Fibroblast of the conjunctiva (primary cell): ENCODE results near the gene MIA2.
A peak's percentile ranks its signal among the peaks of the same experiment; 100 is the strongest.
"Not testable (repeated sequence)": the region's sequence is repeated elsewhere in the genome, so short reads cannot be mapped to it uniquely, and the experiment has no call there.

ENCODE experiments used
- DNase-seq: peaks from one replicate; pipeline ENCODE4 v3.0.0-alpha.2; 2010; ENCODE audit warnings: low read depth

The MIA2 gene

DNA sequence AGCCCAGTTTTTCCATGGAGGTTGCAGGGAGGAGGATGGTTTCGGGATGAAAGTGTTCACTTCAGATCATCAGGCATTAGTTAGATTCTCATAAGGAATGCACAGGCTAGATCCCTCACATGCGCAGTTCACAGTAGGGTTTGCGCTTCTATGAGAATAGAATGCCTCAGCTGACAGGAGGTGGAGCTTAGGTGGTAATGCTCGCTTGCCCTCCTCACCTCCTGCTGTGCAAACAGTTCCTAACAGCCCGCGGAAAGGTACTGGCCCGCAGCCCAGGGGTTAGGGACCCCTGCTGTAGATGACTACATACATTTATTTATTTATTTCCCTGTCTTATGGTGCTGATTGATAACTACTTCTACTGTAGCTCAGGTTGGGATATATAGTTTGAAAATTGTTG lies 105.3 kb downstream of the MIA2 start:
- DNase-seq, result no peak

DNA sequence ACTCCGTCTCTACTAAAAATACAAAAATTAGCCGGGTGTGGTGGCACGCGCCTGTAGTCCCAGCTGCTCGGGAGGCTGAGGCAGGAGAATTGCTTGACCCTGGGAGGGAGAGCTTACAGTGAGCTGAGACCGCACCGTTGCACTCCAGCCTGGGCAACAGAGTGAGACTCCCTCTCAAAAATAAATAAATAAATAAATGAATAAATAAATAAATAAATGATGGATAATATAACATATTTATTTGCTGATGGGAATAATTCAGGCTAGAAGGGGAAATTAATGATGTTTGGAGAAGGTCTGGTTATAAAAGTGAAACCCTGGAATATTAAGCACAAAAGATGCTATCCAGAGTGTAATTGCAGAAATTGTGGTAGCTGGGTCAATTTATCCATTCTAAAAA lies 107.4 kb downstream of the MIA2 start:
- DNase-seq, result not testable (repeated sequence)

DNA sequence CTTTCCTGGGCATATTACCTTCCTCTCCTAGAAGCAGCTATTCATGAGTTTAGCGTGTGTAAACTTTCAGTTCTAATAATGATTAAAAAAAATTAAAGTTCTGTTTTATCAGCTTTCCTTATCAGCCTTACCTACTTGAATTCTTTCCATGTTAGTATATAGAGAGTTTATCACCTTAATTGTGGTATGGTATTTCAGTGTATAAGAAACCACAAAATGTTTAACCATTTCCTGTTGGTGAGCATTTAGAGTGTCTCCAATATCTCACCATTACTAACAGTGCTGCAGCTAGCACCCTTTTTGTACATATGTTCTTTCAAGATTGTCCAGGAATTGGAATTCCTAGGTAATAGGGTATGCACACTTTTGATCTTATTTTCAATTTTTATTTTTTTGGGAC lies 109.1 kb downstream of the MIA2 start:
- no peak for DNase-seq

DNA sequence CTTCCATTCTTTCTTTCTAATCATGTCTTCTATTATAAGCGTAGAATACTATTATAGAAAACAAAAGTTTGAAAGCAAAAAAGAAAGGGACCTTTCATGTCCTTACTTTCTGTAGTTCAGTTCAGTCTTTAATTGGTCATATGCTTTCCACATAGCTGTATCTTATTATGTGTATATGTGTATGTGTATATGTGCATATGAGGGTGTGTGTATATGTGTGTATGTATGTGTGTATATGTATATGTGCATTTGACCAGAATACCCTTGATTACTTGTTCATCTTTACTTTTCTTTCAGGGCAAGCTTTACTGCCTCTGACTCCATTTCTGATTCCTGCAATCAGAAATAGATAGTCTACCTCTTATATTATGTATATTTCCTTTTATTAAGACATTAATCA lies 109.9 kb downstream of the MIA2 start:
- no peak for DNase-seq

DNA sequence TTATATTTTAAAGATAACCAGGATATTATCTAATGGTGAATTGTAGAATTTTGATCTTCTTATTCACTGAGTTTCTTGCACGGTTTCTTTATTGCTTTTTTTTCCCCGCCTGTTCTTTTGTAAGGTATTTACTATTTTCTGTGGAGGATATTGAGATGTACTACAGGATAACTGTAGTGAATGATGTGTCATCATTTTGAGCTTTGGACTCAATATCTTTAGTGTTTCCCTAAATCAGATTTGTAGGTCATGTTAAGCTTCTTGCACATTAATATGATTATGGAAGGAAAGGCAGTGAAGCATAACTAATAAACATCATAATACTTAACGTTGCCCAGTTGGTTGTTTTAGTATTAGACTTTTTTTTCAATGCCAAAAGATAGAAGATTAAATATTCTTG lies 117.2 kb downstream of the MIA2 start:
- no peak for DNase-seq

DNA sequence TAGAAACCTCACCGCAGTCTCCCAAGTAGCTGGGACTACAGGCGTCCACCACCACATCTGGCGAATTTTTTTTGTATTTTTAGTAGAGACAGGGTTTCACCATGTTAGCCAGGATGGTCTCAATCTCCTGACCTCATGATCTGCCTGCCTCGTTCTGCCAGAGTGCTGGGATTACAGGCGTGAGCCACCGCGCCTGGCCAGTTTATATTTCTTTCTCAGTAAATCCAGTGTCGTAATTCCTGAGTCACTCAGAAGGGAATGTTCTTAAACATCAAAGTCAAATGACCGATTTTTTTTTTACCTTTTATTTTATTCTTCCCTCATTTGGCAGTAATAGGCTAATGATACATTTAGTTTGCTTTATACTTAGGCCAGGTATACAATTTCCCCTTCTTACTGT lies 118.0 kb downstream of the MIA2 start:
- DNase-seq, result no peak

DNA sequence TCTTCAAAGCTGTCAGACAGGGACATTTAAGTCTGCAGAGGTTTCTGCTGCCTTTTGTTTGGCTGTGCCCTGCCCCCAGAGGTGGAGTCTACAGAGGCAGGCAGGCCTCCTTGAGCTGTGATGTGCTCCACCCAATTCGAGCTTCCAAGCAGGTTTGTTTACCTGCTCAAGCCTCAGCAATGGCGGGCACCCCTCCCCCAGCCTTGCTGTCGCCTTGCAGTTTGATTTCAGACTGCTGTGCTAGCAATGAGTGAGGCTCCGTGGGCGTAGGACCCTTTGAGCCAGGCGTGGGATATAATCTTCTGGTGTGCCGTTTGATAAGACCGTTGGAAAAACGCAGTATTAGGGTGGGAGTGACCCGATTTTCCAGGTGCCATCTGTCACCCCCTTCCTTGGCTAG lies 125.4 kb downstream of the MIA2 start:
- not testable (repeated sequence) for DNase-seq

DNA sequence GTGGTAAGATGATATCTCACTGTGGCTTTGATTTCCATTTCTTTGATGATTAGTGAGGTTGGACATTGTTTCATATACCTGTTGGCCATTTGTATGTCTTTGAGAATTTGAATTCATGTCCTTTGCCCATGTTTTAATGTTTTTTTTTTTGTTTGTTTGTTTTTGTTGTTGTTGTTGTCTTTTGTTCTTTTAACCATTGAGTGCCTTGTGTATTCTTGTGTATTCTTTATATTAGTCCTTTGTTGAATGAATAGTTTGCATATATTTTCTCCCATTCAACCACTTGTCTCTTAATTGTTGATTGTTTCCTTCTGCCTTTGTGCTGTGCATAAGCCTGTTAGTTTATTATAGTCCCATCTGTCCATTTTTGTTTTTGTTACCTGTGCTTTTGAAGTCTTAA lies 126.6 kb downstream of the MIA2 start:
- no peak for DNase-seq

DNA sequence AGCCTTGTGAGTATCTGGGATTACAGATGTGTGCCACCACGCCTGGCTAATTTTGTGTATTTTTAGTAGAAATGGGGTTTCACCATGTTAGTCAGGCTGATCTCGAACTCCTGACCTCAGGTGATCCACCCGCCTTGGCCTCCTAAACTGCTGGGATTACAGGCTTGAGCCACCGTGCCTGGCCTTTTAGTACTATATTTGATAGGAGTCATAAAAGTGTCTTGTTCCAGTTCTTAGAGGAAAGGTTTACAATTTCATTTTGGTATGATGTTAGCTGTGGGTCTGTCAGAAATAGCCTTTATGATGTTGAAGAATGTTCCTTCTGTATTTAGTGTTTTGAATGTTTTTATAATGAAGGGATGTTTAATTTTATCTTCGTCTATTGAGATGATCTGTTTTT lies 127.8 kb downstream of the MIA2 start:
- not testable (repeated sequence) for DNase-seq

DNA sequence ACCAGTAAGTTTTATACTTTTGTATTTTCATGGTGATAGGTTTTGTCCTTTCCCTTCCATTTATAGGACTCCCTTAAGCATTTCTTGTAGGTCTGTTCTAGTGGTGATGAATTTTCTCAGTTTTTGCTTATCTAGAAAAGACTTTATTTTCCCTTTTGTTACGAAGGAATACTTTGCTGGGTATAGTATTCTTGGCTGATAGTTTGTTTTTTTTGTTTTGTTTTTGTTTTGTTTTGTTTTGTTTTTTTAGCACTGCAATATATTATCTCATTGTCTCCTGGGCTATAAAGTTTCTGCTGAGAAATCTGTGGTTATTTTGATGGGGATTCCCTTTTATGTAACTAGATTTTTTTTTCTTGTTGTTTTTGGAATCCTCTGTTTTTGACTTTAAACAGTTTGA lies 130.8 kb downstream of the MIA2 start:
- no peak for DNase-seq

DNA sequence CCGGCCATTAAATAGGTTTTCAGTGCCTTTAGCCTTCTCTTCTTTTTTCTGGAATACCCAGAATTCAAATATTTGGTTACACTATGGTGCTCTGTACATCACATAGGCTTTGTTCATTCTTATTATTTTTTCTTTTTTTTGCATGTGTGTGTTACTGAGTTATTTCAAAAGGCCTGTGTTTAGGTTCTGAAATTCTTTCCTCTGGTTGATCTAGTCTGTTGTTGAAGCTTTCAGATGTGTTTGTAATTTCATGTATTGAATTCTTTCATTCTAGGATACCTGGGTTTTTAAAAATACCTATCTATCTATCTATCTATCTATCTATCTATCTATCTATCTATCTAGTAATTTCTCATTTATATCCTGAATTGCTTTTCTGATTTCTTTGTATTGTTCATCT lies 131.6 kb downstream of the MIA2 start:
- DNase-seq, result no peak

DNA sequence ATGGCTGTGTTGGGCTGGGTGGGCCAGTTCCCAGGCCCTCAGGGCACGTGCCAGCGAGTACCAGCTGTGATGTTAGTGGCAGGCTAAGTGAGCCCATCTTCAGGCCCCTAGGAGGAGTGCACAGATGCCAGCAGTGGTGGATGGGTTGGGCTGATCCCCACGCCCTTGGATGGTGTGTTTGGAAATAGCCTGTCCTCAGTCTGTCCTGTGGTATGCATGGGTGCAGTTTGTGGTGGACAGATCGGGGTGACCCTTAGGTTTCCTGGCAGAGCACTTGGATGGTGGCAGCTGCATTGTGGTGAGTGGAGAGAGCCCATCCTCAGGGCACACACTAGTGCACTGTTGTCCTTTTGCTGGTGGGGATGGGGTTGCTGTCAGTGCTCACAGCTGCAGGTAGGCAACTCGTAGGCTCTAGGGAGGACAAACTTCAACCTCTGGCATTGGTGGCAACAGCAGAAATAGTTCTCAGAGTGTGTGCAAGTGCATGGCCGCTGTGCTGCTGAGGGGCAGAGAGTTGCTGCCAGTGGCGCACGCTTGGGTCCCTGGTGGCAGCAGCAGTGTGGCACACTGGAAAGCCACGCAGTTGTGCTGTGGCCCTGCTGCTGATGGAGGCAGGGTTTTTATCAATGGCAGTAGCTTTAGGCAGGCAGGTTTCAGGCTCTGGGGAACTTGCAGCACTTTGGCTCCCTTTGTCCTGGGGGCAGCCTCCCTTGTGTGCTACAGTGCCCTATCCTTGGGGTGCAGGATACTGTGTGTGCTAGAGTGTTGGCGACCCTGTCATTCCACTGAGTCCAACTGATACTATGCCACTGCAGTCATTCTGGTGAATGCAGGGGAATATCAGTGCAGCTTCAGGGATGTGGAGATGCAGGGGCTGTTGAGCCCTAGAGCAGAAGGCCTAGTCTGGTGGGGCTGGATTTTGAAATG lies 133.0 kb downstream of the MIA2 start:
- DNase-seq, result no peak

DNA sequence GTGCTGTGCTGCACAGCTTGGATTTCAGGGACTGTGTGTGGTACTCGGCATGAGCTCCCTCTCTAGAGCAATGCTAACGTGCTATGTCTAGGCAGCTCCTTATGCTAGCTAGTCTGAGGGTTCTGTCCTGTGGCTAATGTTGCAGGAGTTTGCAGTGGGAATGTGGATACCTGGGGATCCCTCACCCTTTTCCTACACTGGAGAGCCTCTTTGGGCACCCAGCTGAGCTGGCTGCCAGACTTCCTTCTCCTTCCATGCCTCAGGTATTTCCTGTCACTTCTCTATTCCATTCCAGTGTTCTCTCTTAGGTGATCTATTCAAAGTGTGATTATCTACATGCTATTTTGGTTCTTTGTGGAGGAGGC lies 133.7 kb downstream of the MIA2 start:
- DNase-seq, result no peak

DNA sequence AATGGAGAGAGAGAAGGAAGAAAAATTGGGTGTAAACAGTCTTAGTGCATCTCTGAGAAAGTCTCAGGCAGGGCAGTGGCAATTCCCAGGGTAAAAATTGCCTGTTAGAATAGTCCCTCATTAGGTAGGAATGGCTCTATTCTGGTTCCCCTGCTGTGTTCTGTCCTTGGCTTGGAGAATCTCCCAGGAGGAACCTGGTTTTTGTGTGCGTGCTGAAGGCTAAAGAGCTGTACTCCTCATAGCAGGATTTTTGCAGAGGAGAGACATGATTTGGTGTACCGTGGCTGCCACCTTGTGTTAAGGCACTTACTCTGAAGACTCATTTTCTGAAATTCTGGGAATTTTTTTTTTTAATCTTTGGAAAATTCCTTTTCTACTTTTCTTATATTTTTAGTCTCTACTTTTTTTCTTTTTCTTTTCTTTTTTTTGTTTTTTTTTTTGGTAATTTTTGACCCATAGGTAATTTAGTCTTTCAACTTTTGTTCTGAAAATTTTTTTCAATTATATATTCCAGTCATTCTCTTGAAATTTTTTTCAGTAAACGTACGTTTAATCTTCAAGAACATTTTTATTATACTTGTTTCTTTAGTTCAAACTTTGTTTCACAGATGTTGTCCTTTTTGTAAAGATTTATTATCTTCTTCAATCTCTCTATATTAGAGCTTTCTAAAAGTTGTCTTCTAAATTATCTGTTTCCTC lies 134.7 kb downstream of the MIA2 start:
- DNase-seq, result peak; percentile 71

DNA sequence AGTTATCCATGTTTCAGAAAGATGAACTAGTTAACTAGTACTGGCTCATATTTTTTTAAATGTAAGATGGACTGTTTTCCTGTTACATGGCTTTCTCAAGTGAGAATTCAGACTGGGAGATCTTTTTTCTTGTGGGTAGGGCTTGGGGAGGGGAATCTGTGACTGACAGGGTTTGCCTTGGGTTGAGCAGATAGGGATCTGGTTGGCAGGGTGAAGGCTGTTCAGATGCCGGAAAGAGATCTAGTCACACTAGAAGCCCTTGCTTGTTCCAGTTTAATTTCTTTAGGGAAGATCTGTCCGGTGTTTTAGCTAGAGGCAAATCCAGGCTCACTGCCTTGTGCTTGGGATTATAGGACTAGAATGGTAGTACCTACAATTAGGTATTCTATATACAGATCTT lies 135.3 kb downstream of the MIA2 start:
- no peak for DNase-seq

DNA sequence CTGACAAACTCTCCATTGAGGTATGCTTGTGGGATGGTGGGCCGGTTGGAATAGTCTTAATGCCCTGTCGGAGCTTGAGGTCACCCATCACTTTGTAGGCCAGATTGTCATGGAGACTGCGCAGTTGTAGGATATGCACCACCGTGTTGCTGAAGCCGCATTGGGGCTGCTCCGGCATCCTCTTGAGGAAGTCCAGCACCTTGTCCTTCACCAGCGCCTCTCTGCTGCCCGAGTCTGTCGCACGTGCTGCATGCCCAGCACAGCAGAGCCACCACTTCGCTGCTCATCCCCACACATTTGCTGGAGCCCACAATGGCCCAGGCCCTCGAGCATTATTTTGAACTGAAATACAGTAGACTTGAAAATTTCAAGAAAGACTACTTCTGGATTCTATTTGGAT lies 136.7 kb downstream of the MIA2 start:
- no peak for DNase-seq

DNA sequence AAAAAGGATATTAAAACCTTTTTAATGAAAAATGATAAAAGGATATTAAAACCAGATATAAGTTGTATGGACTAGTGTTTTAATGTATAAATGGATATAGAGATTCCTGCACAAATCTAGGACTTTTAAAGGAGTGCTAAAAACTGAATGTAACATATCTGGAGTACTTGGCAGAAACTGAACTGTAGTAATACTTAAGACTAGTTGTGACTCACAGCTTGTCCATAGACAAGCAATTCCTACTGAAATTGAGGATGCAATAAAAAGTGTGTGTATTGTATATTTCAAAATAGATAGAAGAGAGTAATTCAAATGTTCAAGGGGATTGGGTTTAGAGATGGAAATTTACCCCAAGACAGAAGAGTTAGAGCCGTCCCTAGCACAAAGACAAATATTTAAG lies 138.9 kb downstream of the MIA2 start:
- DNase-seq, result peak; percentile 21

DNA sequence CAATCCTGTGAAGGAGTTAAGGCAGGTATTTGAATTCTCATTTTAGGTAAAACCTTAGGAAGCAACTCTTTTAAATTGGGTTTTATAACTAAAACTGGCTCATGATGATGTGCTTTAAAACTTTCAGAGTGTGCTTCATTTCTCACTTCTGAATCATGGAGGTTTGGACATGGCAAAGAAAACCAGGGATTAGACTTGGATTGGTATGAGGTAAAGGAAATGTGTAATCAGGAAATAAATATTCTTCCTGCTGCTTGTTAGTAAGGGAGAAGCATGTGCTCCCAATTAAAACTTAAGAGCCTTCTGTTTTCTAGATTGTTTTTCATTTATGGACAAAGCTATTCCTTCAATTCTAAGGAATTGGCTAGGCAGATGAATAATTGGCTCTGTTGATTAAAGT lies 141.1 kb downstream of the MIA2 start:
- no peak for DNase-seq

DNA sequence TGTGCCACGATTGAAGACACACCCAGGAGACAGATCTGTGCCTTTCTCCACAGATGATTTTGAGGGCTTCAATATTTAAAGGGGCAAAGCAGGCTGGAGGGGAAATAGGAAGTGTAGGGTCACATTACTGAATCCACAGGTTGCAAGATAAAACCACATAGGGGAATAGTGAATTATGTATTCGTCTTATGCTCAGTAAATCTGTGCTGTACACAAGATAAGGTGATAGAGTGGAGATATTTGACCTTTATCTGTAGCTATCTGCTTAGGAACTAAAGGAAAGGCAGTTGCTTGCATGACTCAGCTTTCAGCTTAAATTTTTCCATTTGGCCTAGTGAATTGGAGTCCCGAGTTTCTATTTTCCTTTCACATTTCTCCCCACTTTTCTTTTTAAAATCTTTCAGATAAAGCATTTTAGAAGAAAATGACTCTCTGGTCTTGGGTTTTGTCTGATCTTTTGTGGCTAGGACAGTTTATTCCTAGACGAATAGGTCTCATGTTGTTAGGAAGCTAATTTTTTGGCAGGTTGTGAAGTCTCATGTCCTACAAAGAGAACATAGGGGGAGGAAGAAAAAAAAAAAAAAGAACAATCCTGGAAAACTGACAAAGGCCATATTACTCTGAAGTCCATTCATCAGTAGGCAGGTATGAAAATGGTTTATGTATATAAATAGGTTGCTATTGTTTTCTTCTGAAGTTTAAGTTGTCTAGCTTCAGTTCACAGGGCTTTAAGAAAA lies 143.1 kb downstream of the MIA2 start:
- no peak for DNase-seq

DNA sequence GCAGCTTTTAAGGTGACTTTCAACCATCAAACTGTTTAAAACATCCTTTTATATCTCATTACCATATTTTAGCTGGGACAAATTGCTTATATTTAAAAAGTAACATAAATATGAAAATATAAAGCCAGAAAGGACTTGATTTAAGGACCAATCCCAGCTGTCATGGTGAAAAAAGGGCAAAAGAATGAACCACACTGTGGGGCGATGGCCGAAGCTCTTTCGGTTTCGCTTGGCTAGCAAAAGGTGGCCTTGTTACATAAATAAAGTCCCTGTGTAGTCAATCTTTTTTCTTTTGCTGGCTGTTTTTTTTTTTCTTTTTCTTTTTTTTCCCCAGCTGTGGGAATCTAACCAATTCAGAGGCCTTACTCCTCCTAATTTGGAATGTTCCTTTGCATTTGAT lies 147.7 kb downstream of the MIA2 start:
- DNase-seq, result no peak

DNA sequence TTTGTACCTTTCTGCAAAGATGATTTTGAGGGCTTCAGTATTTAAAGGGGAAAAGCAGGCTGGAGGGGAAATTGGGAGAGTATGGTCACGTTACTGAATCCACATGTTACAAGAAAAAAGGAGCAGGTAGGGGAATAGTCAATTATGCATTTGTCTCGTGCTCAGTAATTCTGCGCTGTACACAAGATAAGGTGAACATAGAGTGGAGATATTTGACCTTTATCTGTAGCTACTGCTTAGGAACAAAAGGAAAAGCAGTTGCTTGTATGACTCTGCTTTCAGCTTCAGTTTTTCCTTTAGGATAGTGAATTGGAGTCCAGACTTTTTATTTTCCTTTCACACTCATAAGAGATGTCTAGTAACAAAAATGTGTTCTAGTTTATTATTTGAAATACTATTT lies 148.7 kb downstream of the MIA2 start:
- DNase-seq, result no peak

DNA sequence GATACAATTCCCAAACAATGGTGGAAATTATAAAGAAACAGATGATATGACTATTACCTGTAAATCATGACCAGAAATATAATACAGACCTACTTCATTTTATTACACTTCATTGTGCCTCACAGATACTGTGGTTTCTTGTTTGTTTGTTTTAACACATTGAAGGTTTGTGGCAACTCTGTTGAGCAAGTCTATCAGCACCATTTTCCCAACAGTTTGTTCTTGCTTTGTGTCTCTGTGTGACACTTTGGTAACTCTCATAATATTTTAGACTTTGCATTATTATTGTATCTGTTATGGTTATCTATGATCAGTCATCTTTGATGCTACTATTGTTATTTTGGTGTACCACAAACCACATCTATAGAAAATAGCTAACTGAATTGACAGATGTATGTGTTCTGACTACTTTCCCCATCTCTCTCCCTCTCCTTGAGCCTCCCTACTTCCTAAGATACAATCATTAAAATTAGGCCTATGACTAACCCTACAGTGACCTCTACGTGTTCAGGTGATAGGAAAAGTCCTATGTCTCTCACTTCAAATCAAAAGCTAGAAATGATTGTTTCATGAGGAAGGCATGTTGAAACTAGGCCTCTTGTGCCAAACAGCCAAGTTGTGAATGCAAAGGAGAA lies 149.4 kb downstream of the MIA2 start:
- no peak for DNase-seq

DNA sequence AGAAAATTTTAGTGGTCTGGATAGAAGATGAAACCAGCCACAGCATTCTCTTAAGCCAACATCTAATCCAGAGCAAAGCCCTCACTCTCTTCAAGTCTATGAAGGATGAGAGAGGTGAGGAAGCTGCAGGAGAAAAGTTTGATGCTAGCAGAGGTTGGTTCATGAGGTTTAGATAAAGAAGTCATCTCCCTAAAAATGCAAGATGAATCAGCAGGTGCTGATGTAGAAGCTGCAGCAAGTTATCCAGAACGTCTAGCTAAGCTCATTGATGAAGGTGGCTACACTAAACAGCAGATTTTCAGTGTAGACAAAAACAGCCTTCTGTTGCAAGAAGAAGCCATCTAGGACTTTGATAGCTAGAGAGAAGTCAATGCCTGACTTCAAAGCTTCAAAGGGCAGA lies 150.0 kb downstream of the MIA2 start:
- no peak for DNase-seq
